Omental fat pad (tissue), 4 donors: ENCODE results near the gene NHLRC1. TPM values are rescaled to one million over a fixed set of nuclear protein-coding genes. Genes with fewer than 3 reads are reported as not detected.

Source experiments
- ATAC-seq: fragments of 150-250 bp; one replicate; pipeline ENCODE4 v1.9.1; 2016; ENCODE audit warnings: mild to moderate bottlenecking, moderate library complexity; ENCODE audit not compliant: low FRiP score
- DNase-seq: peaks from one replicate; pipeline ENCODE4 v3.0.0-alpha.2; 2019; ENCODE audit warnings: low spot score
- CTCF ChIP-seq, 3 donors: fragments of 450-650 bp; IDR thresholded peaks; one replicate each; pipeline ENCODE4 v1.5.1; 2016 to 2017; ENCODE audit warnings: antibody characterized with exemption in 3 of 3, mild to moderate bottlenecking in 3 of 3, moderate library complexity in 2 of 3
- total RNA-seq, 4 donors: library from RNA; depleted of rRNA; stranded (reverse); fragments of >200 nt; gene quantifications; one replicate each; pipeline ENCODE4 v1.1.0, GENCODE V29; 2016

Gene NHLRC1
- total RNA-seq, 4 donors from 2014 or later: 0.74 to 3.1 (median 1.4) TPM

GRCh38 chr6:18121580-18122127, 823 bp downstream of the NHLRC1 start:
- TF ChIP-seq CTCF (IDR thresholded peaks at IDR 0.05): no peak
- DNase-seq: no peak
- ATAC-seq: no peak

- ATAC-seq: no peak
- no peak for DNase-seq
- no peak for TF ChIP-seq CTCF (IDR thresholded peaks at IDR 0.05)
Measured at GRCh38 chr6:18119236-18119635, 3.2 kb downstream of the NHLRC1 start.

GRCh38 chr6:18118330-18118729, 4.1 kb downstream of the NHLRC1 start:
- ATAC-seq (no peak), DNase-seq (no peak)
- no peak for TF ChIP-seq CTCF (IDR thresholded peaks at IDR 0.05)

- TF ChIP-seq CTCF (IDR thresholded peaks at IDR 0.05): no peak
- no peak for ATAC-seq
- no peak for DNase-seq
Measured at GRCh38 chr6:18117136-18117535, 5.3 kb downstream of the NHLRC1 start.

GRCh38 chr6:18115356-18115755, 7.1 kb downstream of the NHLRC1 start:
- DNase-seq (no peak), ATAC-seq (no peak)
- TF ChIP-seq CTCF (IDR thresholded peaks at IDR 0.05): no peak

GRCh38 chr6:18110162-18110561, 12.3 kb downstream of the NHLRC1 start:
- DNase-seq (no peak), ATAC-seq (no peak)
- TF ChIP-seq CTCF (IDR thresholded peaks at IDR 0.05): no peak

- TF ChIP-seq CTCF (IDR thresholded peaks at IDR 0.05): no peak
- no peak for ATAC-seq
- DNase-seq: no peak
Measured at GRCh38 chr6:18107061-18107460, 15.4 kb downstream of the NHLRC1 start.
